IMR-90 (cell line): ENCODE data around the gene LAPTM5. TPM values are rescaled to one million over a fixed set of nuclear protein-coding genes. Genes with fewer than 3 reads are reported as not detected.

Experiments
- ATAC-seq: fragments of 200-7000 bp; cut with Tn5 transposase; 2 replicates; pipeline ENCODE4 v1.9.1; 2020; ENCODE audit warnings: low read depth, mild to moderate bottlenecking, moderate library complexity
- BruUV-seq: library from RNA; stranded (reverse); fragments of 400-500 nt; replicated peaks from 2 replicates; lab custom pipeline; 2021; lab: Mats Ljungman, UMichigan
- CTCF ChIA-PET: fragments of 300-600 bp; formaldehyde crosslinking; extraction: SDS; loops from one replicate; lab custom pipeline; 2021; ENCODE audit warnings: antibody characterized with exemption; lab: Yijun Ruan, JAX
- POLR2A ChIA-PET: fragments of 300-600 bp; sonication (Branson Sonifier 250); formaldehyde crosslinking; loops from one replicate; lab custom pipeline; 2022; ENCODE audit warnings: antibody characterized with exemption; ENCODE audit not compliant: unreplicated experiment; lab: Charles Lee
- DNase-seq: peaks from one replicate; pipeline ENCODE4 v3.0.0; 2013
- H2AFZ ChIP-seq: replicated peaks from 2 replicates; pipeline ENCODE3; 2013; ENCODE audit warnings: low read length, mild to moderate bottlenecking; ENCODE audit not compliant: poor library complexity
- H2AK5ac ChIP-seq: 2 replicates; pipeline ENCODE4 v1.6.1; 2013; ENCODE audit warnings: low read depth, low read length, inconsistent platforms
- H2AK9ac ChIP-seq: replicated peaks from 2 replicates; pipeline ENCODE3; 2013; ENCODE audit warnings: mild to moderate bottlenecking, low read depth, low read length, moderate library complexity; ENCODE audit not compliant: poor library complexity
- H2BK120ac ChIP-seq: 2 replicates; pipeline ENCODE4 v1.6.1; 2013; ENCODE audit warnings: low read depth, low read length, inconsistent platforms
- H2BK15ac ChIP-seq: 3 replicates; pipeline ENCODE4 v1.6.1; 2013; ENCODE audit warnings: low read depth, low read length, inconsistent platforms
- H2BK20ac ChIP-seq: 2 replicates; pipeline ENCODE4 v1.6.1; 2013; ENCODE audit warnings: low read depth, mild to moderate bottlenecking, inconsistent platforms, low read length, moderate library complexity
- H2BK5ac ChIP-seq: 2 replicates; pipeline ENCODE4 v1.6.1; 2013; ENCODE audit warnings: mild to moderate bottlenecking, low read depth, low read length, inconsistent platforms; ENCODE audit not compliant: poor library complexity, severe bottlenecking
- H3K14ac ChIP-seq: replicated peaks from 2 replicates; pipeline ENCODE4 v1.6.1; 2013; ENCODE audit warnings: low read depth, low read length, inconsistent platforms
- H3K18ac ChIP-seq: 2 replicates; pipeline ENCODE4 v1.6.1; 2013; ENCODE audit warnings: low read depth, low read length, control low read depth
- H3K23ac ChIP-seq: 2 replicates; pipeline ENCODE4 v1.6.1; 2013; ENCODE audit warnings: low read depth, low read length, inconsistent platforms
- H3K27ac ChIP-seq: 2 replicates; pipeline ENCODE4 v1.5.1; 2013; ENCODE audit warnings: mild to moderate bottlenecking, control low read depth, low read length; ENCODE audit not compliant: insufficient read depth
- H3K27me3 ChIP-seq: 2 replicates; pipeline ENCODE4 v1.6.1; 2013; ENCODE audit warnings: low read length; ENCODE audit not compliant: control insufficient read depth, insufficient read depth
- H3K36me3 ChIP-seq: 2 replicates; pipeline ENCODE4 v1.6.1; 2013; ENCODE audit warnings: low read length, mixed read lengths; ENCODE audit not compliant: control insufficient read depth, insufficient read depth
- H3K4ac ChIP-seq: 2 replicates; pipeline ENCODE4 v1.6.1; 2013; ENCODE audit warnings: low read depth, low read length, inconsistent platforms
- H3K4me1 ChIP-seq: 2 replicates; pipeline ENCODE4 v1.6.1; 2013; ENCODE audit warnings: low read length, mixed read lengths; ENCODE audit not compliant: control insufficient read depth, insufficient read depth
- H3K4me2 ChIP-seq: 2 replicates; pipeline ENCODE4 v1.6.1; 2013; ENCODE audit warnings: low read depth, mild to moderate bottlenecking, control low read depth, low read length, moderate library complexity
- H3K4me3 ChIP-seq: 2 replicates; pipeline ENCODE4 v1.5.1; 2013; ENCODE audit warnings: low read depth, mild to moderate bottlenecking, control low read depth, low read length, moderate library complexity; ENCODE audit not compliant: insufficient read depth
- H3K56ac ChIP-seq: 2 replicates; pipeline ENCODE4 v1.6.1; 2013; ENCODE audit warnings: low read length, inconsistent platforms; ENCODE audit not compliant: insufficient read depth; ENCODE audit errors: extremely low read depth
- H3K79me1 ChIP-seq, 2 experiments: 2 replicates each; pipeline ENCODE4 v1.6.1; 2013; ENCODE audit warnings: low read length in 2 of 2, inconsistent platforms in 1 of 2, low read depth in 1 of 2
- H3K9ac ChIP-seq: 2 replicates; pipeline ENCODE4 v1.6.1; 2013; ENCODE audit warnings: low read depth, low read length, control low read depth
- H3K9me1 ChIP-seq: 2 replicates; pipeline ENCODE4 v1.6.1; 2013; ENCODE audit warnings: low read length, inconsistent platforms; ENCODE audit not compliant: insufficient read depth
- H3K9me3 ChIP-seq: 2 replicates; pipeline ENCODE4 v1.6.1; 2013; ENCODE audit warnings: low read length; ENCODE audit not compliant: control insufficient read depth, insufficient read depth
- H4K20me1 ChIP-seq: 2 replicates; pipeline ENCODE4 v1.6.1; 2013; ENCODE audit warnings: low read length, inconsistent platforms; ENCODE audit not compliant: insufficient read depth
- H4K5ac ChIP-seq: 2 replicates; pipeline ENCODE4 v1.6.1; 2013; ENCODE audit warnings: mild to moderate bottlenecking, low read depth, low read length, control low read depth
- H4K8ac ChIP-seq, 2 experiments: 2 replicates each; pipeline ENCODE4 v1.6.1; 2013; ENCODE audit warnings: low read depth in 2 of 2, low read length in 2 of 2, control low read depth in 1 of 2, inconsistent platforms in 1 of 2
- H4K91ac ChIP-seq: 2 replicates; pipeline ENCODE4 v1.6.1; 2013; ENCODE audit warnings: low read depth, low read length, inconsistent platforms; ENCODE audit not compliant: insufficient read depth
- CEBPB ChIP-seq: IDR thresholded peaks from 2 replicates; pipeline ENCODE4 v1.6.1; 2012; ENCODE audit warnings: low read depth, low read length, improper control_type of control experiment
- CTCF ChIP-seq: conservative IDR thresholded peaks from 2 replicates; pipeline ENCODE4 v1.5.1; 2012; ENCODE audit warnings: mild to moderate bottlenecking, low read depth, low read length, improper control_type of control experiment
- FOS ChIP-seq: fragments of 150-350 bp; IDR thresholded peaks from 2 replicates; pipeline ENCODE4 v1.6.1; 2016; ENCODE audit warnings: low read depth, low read length
- MAFK ChIP-seq: IDR thresholded peaks from 2 replicates; pipeline ENCODE4 v1.6.1; 2012; ENCODE audit warnings: low read depth, low read length, improper control_type of control experiment
- MXI1 ChIP-seq: IDR thresholded peaks from 2 replicates; pipeline ENCODE4 v1.6.1; 2012; ENCODE audit warnings: low read depth, mild to moderate bottlenecking, low read length, moderate library complexity, borderline replicate concordance
- POLR2A ChIP-seq: IDR thresholded peaks from 2 replicates; pipeline ENCODE4 v1.6.1; 2012; ENCODE audit warnings: mild to moderate bottlenecking, low read depth, low read length
- RAD21 ChIP-seq: IDR thresholded peaks from 2 replicates; pipeline ENCODE4 v1.6.1; 2012; ENCODE audit warnings: low read length, improper control_type of control experiment
- USF2 ChIP-seq: fragments of 150-350 bp; IDR thresholded peaks from 2 replicates; pipeline ENCODE4 v1.6.1; 2017; ENCODE audit warnings: mild to moderate bottlenecking, antibody characterized with exemption, low read length, low read depth
- WGBS, 2 experiments: methylation state at CpG; one replicate each; pipeline versions ENCODE4 v1.1.5 to v1.1.7; 2013; ENCODE audit warnings: missing lambda C conversion rate in 2 of 2; ENCODE audit not compliant: insufficient read length in 1 of 2; ENCODE audit errors: extremely low coverage in 2 of 2; 5-methylcytosine and 5-hydroxymethylcytosine counted together
- dilution Hi-C: fragments of 300-500 bp; cut with HindIII; formaldehyde crosslinking; loops from one replicate; pipeline ENCODE4 v1.14.3; 2018; ENCODE audit warnings: low sequenced_read_pairs; ENCODE audit not compliant: unreplicated experiment
- in situ Hi-C: fragments of 300-500 bp; cut with MboI; formaldehyde crosslinking; loops from 3 replicates; pipeline ENCODE4 v1.14.3; 2019; ENCODE audit warnings: low sequenced_read_pairs, inconsistent platforms, mixed read lengths
- intact Hi-C: fragments of 100-400 bp; cut with micrococcal nuclease; formaldehyde crosslinking; loops from 2 replicates; pipeline ENCODE4 v1.10.0; 2022
- polyA plus RNA-seq, 3 experiments: library from polyadenylated mRNA; depleted of rRNA; stranded (reverse); fragments of >200 nt; gene quantifications; 2 replicates each; pipeline ENCODE4 v1.2.3, GENCODE V29; 2012; ENCODE audit warnings: low replicate concordance in 1 of 3
- total RNA-seq: library from RNA; depleted of rRNA; stranded (reverse); fragments of >200 nt; gene quantifications from 2 replicates; pipeline ENCODE4 v1.2.3, GENCODE V29; 2012

Gene LAPTM5
- total and polyA plus RNA-seq, 2 of the 4 experiments (the other 2 are of a cell fraction): 0.09 TPM; not detected in 1

DNA sequence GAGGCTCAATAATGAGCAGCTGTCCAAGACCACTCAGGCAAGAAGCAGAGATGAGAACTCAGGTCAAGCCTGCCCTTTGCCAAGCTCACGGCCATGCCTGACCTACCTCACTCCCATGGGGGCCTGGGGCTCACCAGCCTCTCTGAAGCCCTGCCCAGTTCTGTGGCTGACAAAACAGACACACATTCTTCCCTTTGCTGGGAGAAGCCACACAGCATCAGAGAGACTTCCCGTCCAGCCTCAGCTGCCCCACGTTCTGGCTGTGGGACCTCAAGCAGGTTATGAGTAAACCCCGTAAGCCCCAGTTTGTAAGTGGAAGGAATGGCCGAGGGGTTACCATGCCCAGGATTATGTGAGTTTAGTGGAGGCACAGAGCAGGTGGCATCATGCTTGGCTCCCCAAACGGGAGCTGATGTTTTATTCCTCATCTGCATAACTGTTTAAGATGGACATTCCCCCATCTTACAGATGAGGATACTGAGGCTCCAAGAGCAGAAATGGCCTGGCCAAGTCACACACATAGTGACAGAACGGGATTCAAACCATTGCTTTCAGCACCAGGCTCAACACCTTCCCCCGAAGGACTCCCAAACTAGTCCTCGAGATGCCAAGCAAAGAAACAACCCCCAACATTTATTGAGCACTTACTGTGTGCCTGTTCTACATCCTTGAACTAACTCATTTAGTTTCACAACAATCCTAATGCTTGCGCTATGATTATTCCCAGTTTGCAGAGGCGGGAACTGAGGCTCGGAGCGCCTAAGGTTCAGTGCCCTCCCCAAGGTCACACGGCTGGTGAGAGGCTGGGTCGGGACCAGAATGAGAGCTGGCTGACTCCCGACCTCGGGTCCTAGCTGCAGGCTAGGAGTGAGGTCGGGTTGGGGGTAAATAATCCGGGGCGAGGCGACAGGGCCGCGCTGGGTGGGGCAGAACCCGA lies 49.1 kb upstream of the LAPTM5 start:
- Histone ChIP-seq H4K20me1 (no peaks in the 10 kb centered on the region; the same call in 1 of the 2 replicates), H3K27ac (no peak overlapping the region), H2BK15ac (peak overlapping the region; percentile 69; the same call in 2 of the 3 replicates), H3K9ac (no peak overlapping the region), H3K4me2 (no peak overlapping the region), H4K8ac (peak overlapping the region in 1 of 2 experiments; percentile 2; a peak in 1 of 4 replicates), H2BK20ac (peak overlapping the region; percentile 84), H3K79me1 (peaks cover 0 to 11% of the 10 kb centered on the region in 2 experiments; a peak in 1 of 4 replicates), H2AFZ (peak overlapping the region; percentile 65), H3K56ac (no peak overlapping the region), H3K9me3 (no peaks in the 10 kb centered on the region), H2BK120ac (peak overlapping the region; percentile 78), H3K4me3 (no peak overlapping the region), H3K4ac (peak overlapping the region; percentile 65), H2BK5ac (no peak overlapping the region), H3K4me1 (peaks cover 29% of the 10 kb centered on the region), H3K23ac (peak overlapping the region; percentile 43), H3K36me3 (no peaks in the 10 kb centered on the region), H3K14ac (peak overlapping the region; percentile 42), H2AK9ac (no peak overlapping the region), H2AK5ac (peak overlapping the region; percentile 55), H3K9me1 (peaks cover 32% of the 10 kb centered on the region), H3K27me3 (no peaks in the 10 kb centered on the region), H3K18ac (no peak overlapping the region), H4K5ac (no peak overlapping the region), H4K91ac (peak overlapping the region; percentile 80)
- POLR2A ChIA-PET: no interaction called here
- in situ Hi-C loops (no loop called here), intact Hi-C loops (loop anchor here (10.0 kb wide), 1 partner anchor 528 kb away; no protein-coding TSS in a partner anchor), dilution Hi-C loops (loop anchor here (25.0 kb wide), 1 partner anchor 106 kb away; the partner anchor contains the start of gene SDC3)
- CTCF ChIA-PET: interaction anchor here (1.0 kb wide), 1 partner anchor 111 kb away, joined by 3 read pairs; no protein-coding TSS in a partner anchor
- no peak for TF ChIP-seq CTCF
- TF ChIP-seq POLR2A: no peak
- TF ChIP-seq FOS: no peak
- TF ChIP-seq USF2: no peak
- no peak for TF ChIP-seq MXI1
- TF ChIP-seq MAFK: no peak
- no peak for TF ChIP-seq RAD21
- TF ChIP-seq CEBPB: no peak
- 90% methylated on average over 2 of the region's 24 CpGs; no CpG with 5 or more reads in 1 of the 2 experiments for WGBS, 2 experiments
- BruUV-seq: no TSS peak
- DNase-seq: no peak
- no peak for ATAC-seq
